Measurements from ENCODE around the gene PARM1.
"Not testable (repeated sequence)": the region's sequence is repeated elsewhere in the genome, so short reads cannot be mapped to it uniquely, and the experiment has no call there.

PARM1 gene

GRCh38 chr4:74994436-74994835 is 61.5 kb downstream of the PARM1 start:
- DNase-seq, result not testable (repeated sequence)

GRCh38 chr4:74996996-74997395 is 64.1 kb downstream of the PARM1 start:
- no peak for DNase-seq

- DNase-seq, result no peak
These were observed 65.2 kb downstream of the PARM1 start for GRCh38 chr4:74997948-74998729.

GRCh38 chr4:74999714-75000309 is 66.9 kb downstream of the PARM1 start:
- no peak for DNase-seq

GRCh38 chr4:75001871-75002270 is 69.0 kb downstream of the PARM1 start:
- DNase-seq, result no peak

GRCh38 chr4:75002381-75002780 is 69.5 kb downstream of the PARM1 start:
- DNase-seq, result no peak

GRCh38 chr4:75003979-75004378 is 71.1 kb downstream of the PARM1 start:
- no peak for DNase-seq

GRCh38 chr4:75004755-75005668 is 72.1 kb downstream of the PARM1 start:
- DNase-seq, result no peak

- DNase-seq, result no peak
These were observed 72.8 kb downstream of the PARM1 start for GRCh38 chr4:75005727-75006126.

GRCh38 chr4:75007891-75008290 is 75.0 kb downstream of the PARM1 start:
- no peak for DNase-seq

GRCh38 chr4:75009138-75009537 is 76.2 kb downstream of the PARM1 start:
- DNase-seq, result no peak

GRCh38 chr4:75011131-75011795 is 78.3 kb downstream of the PARM1 start:
- no peak for DNase-seq

- no peak for DNase-seq
These were observed 82.7 kb downstream of the PARM1 start for GRCh38 chr4:75015627-75016026.

- no peak for DNase-seq
These were observed 83.6 kb downstream of the PARM1 start for GRCh38 chr4:75016472-75016871.

- DNase-seq, result no peak
These were observed 86.0 kb downstream of the PARM1 start for GRCh38 chr4:75018811-75019479.

GRCh38 chr4:75025431-75025830 is 92.5 kb downstream of the PARM1 start:
- DNase-seq, result no peak

GRCh38 chr4:75028196-75028854 is 95.4 kb downstream of the PARM1 start:
- DNase-seq, result no peak

- no peak for DNase-seq
These were observed 97.1 kb downstream of the PARM1 start for GRCh38 chr4:75030028-75030427.

- no peak for DNase-seq
These were observed 97.8 kb downstream of the PARM1 start for GRCh38 chr4:75030649-75031235.

- no peak for DNase-seq
These were observed 98.9 kb downstream of the PARM1 start for GRCh38 chr4:75031775-75032174.

GRCh38 chr4:75034523-75034922 is 101.6 kb downstream of the PARM1 start:
- DNase-seq, result no peak
